ENCODE results near the gene ACD.

Gene ACD

DNA sequence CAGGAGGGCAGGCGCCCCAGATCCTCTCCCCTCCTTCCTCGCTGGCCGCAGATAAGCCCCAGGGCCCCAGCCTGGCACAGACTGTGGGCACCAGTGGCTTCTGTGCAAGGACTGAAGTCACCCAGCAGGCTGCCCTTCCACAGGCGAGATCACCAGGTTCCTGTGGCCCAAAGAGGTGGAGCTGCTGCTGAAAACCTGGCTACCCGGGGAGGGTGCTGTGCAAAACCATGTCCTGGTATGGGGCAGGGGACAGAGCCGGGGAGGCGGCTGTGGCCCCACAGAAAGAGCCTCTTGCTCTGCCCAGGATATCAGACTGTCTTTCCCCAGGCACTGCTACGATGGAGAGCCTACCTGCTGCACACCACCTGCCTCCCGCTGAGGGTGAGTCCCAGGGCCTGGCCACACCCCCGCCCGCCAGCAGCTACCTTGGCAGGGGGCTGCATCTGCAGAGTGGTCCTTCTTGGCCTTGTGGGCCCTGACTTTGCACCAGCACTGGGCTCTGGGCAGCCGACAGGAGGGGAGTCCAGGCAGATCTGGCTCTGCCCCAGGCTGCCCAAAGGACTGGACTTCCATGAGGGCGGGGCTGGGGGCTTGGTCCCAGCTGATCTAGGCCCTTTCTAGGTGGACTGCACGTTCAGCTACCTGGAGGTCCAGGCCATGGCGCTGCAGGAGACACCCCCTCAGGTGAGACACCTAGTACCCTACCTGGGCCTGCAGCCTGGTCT is 14.5 kb downstream of the ACD start:
- no peak for DNase-seq

DNA sequence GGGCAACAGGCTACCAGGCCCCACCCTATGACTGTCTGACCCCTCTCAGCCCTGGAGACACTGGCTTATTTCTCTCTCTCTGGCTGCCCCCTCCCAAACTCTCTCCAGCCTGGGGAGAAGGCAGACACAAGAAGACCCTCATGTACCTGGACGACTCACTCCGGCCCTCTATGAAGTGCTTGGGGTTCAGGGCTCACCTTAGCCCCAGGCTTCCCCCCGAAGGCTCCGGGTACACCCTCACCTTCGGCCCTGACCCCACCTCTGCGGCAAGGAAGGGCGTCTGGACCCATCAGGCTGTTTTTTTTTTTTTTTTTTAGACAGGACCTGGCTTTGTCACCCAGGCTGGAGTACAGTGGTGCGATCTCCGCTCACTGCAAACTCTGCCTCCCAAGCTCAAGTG is 16.0 kb downstream of the ACD start:
- DNase-seq = no peak

DNA sequence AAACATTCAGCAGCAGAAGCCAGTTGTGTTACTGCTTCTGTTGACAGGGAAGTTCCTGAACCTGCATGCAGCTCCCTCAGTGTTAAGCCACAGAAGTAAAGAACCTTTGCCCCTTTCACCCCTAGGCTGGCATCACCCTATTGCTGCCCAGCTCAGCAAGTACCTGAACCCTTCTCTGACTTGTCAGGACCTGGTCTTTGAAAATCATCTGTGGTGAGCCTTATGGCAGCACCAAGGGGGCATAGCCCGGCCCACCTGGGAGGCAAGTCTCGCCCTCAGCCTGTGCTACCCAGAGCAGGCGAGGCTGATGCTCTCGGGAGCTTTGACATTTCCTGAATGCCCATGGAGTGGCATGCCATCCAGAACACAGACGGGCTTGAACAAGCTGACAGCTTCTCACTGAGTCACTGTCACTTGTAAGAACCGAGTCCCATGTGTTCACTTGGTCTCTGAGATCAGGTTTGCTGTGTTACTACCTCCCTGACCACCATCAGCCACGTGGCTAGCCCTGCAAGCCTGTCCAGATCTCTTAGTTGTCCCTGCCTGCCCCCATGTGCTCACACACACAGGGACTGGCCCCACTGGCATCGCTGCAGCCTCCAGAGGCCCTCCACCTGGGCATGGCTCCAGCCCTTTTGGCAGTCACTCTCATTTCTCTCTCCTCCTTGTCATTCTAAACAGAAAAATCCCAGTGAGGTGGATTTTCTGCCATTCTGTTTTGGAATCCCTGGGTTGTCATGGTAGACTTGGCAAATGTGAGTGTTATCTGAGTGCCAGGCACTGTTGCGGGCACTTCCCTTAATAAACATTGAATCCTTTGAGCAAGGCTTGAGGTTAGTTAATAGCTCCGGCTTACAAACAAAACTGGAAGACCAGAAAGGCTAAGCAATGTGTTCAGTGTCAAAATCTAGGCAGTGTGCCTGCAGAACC is 18.0 kb downstream of the ACD start:
- no peak for DNase-seq

DNA sequence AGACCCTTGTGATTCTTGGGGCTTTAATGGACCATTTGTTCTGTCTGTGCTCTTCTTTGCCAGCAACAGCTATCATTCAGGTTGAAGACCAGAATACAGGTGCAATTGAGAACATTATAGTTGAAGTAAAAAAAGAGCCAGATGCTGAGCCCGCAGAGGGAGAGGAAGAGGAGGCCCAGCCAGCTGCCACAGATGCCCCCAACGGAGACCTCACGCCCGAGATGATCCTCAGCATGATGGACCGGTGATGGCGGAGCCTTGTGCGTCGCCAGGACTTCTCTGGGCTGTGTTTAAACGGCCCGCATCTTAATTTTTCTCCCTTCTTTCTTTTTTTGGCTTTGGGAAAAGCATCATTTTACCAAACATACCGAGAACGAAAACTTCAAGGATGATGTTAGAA is 22.4 kb downstream of the ACD start:
- DNase-seq = no peak

DNA sequence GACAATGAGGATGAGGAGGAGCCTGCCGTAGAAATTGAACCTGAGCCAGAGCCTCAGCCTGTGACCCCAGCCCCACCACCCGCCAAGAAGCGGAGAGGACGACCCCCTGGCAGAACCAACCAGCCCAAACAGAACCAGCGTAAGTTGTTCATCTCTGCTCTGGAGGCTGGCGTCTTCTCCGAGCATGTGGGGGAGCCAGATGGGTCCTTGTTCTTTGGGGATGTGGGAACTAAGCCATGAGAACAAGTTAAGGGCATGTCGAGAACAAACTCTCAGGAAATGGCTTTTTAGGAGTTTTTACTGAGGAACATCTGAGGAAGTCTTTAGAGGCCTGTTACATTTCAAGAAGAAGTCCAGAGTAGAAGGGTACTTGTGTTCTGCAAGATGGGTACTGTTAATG is 23.3 kb downstream of the ACD start:
- DNase-seq = no peak

DNA sequence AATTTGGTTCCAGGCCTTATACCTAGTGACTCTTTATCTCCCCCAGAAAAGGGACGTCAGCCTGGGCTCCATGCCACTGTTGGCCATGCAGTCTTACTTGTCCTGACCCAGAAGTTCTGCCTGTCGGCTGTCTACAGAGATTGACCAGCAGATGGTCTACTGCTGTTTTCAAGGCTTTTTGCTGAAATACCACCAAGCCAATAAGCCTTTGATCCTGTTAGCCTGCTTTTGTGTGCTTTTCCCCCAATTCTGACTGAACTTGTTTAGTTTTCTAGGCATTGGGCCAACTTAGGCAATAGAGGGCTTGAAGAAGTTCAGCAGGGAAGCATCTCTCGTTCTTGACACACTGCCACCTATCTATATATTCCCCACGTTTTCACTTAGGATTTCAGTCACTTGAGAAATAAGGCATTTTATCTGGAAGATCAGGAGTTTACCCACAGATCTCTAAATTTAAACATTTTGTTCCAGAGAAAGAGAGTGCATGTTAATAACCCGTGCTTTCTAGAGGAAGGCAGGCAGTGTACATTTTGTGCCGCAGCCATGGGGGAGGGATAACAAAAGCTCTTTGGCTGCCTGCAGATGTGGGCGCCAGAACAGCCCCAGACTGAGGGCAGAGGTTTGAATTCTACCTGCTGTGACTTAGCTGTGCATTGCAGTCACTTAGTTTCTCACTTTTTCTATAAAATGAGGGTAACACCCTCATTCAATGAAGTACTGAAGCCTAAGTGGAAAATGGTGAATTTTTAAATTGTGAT is 27.5 kb downstream of the ACD start:
- no peak for DNase-seq

DNA sequence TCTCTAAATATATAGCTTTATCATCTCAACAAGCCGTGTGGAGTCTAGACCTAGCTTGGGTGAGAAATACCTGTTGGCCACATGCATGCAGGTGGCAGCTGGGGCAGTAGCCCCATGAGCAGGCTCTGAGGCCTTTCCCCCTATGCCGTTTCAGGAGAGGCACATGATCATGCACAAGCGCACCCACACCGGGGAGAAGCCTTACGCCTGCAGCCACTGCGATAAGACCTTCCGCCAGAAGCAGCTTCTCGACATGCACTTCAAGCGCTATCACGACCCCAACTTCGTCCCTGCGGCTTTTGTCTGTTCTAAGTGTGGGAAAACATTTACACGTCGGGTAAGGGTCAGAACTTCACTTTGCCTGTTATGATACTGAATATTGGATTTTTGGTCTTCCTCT is 31.8 kb downstream of the ACD start:
- DNase-seq = no peak

DNA sequence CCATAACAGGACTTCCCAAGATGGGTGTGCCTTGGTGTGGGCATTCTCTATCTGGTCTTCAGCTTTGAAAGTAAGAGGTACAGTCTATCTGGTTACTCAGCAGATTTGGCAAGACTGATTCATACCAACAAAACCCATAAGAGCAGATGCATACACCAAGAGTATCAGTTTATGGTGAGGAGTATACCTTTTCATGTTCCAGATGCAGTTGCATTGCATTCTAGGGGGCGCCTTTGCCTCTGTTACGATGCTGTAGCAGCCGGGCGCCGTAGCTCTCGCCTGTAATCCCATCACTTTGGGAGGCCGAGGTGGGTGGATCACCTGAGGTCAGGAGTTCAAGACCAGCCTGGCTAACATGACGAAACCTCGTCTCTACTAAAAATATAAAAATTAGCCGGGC is 46.3 kb downstream of the ACD start:
- DNase-seq = no peak

DNA sequence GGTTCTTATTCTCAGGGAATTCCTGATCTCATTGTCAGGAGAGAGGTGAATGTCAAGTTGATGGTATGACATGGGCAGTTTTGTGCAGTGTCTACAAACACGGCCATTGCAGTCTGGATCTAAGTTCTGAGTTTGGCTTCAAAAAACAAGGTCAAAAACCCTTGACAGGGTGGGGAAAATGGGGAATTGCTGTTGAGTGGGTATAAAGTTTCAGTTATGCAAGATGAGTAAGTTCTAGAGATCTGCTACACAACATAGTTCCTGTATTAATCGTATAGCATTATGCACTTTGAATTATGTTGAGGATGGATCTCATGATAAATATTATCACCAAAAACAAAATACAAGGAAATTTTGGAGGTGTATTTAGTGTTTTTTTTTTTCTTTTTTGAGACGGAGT is 51.7 kb downstream of the ACD start:
- peak; percentile 25 for DNase-seq

All from suppressor macrophage treated with lipopolysaccharide for 4 hours (primary cell).